Kidney epithelial cell (primary cell): ENCODE results near the gene PRXL2C. TPM values are rescaled to one million over a fixed set of nuclear protein-coding genes. Genes with fewer than 3 reads are reported as not detected.

Experiments used
- DNase-seq: peaks from one replicate; pipeline ENCODE4 v3.0.0-alpha.2; 2010; ENCODE audit warnings: low read depth
- H3K27me3 ChIP-seq: 2 replicates; pipeline ENCODE4 v1.6.0; 2011; ENCODE audit warnings: low read length; ENCODE audit not compliant: control insufficient read depth, insufficient read depth
- H3K36me3 ChIP-seq: 2 replicates; pipeline ENCODE4 v1.5.1; 2011; ENCODE audit warnings: low read length; ENCODE audit not compliant: control insufficient read depth, insufficient read depth
- H3K4me3 ChIP-seq: 2 replicates; pipeline ENCODE4 v1.5.1; 2011; ENCODE audit warnings: low read depth, mild to moderate bottlenecking, control low read depth, low read length
- total RNA-seq: library from RNA; depleted of rRNA; stranded (reverse); fragments of >200 nt; gene quantifications from 2 replicates; pipeline ENCODE4 v1.2.3, GENCODE V29; 2015
- TF ChIP-seq, protein P1 (sequence below): IDR thresholded peaks from 2 replicates; pipeline ENCODE4 v1.5.1; 2011; ENCODE audit warnings: mild to moderate bottlenecking, moderate library complexity, low read length, control low read depth, inconsistent platforms; ENCODE audit not compliant: insufficient read depth, poor library complexity, severe bottlenecking

The PRXL2C gene
- total RNA-seq, 1 donor from 2014 or later: 14.1 TPM

DNA sequence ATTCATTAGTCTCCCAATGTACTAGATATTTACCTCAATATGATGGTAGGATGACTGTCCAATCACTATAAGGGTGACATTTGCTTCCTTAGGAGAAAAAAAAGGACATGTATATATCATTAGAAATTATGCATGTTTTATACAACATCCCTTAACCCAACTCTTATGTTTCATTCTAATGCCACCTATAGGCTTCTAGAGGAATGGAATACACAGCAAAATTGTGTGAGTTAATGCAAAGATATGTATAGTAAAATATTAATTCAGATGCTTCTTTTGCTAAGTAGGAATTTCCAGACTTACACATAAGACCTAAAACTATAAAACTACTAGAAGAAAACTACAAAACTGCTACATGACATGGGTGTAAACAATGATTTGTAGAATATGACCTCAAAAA, 3.5 kb downstream of the PRXL2C start:
- Histone ChIP-seq H3K4me3 (no peak overlapping the region), H3K27me3 (no peaks in the 10 kb centered on the region), H3K36me3 (no peaks in the 10 kb centered on the region)
- TF ChIP-seq, protein P1, sequence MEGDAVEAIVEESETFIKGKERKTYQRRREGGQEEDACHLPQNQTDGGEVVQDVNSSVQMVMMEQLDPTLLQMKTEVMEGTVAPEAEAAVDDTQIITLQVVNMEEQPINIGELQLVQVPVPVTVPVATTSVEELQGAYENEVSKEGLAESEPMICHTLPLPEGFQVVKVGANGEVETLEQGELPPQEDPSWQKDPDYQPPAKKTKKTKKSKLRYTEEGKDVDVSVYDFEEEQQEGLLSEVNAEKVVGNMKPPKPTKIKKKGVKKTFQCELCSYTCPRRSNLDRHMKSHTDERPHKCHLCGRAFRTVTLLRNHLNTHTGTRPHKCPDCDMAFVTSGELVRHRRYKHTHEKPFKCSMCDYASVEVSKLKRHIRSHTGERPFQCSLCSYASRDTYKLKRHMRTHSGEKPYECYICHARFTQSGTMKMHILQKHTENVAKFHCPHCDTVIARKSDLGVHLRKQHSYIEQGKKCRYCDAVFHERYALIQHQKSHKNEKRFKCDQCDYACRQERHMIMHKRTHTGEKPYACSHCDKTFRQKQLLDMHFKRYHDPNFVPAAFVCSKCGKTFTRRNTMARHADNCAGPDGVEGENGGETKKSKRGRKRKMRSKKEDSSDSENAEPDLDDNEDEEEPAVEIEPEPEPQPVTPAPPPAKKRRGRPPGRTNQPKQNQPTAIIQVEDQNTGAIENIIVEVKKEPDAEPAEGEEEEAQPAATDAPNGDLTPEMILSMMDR: peak; percentile 38
- DNase-seq: no peak

DNA sequence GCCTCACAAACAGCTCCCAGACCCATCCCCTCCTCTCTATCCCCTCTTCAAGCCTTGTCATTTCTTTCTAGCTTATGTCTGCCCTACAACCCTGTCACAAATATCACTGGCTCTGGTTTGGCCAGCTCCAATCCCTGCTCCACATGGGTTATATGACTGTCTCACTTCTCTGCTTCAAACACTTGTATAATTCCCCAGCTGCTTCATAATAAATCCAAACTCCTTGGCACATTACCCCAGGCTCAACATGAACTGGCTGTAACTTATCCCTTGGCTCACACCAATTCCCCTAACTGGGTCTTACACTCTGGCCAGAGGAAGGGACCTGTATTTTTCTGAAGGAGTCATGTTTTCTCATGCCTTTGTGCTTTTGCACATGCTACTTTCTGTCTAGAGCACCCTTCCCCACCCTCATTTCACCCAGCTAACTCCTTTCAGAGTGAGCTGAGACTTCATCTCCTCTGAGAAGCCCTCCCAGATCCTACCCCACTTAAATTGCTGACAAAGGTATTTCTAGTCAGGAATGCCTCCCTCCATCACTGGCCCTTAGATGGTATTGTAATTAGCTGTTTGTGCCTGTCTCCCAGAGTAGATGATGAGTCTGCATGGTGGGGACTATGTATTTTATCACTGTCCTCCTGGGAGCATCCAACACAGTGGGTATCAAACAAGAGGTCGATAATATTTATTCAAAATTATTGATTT, 5.3 kb downstream of the PRXL2C start:
- TF ChIP-seq, protein P1: no peak
- Histone ChIP-seq H3K27me3 (no peaks in the 10 kb centered on the region), H3K4me3 (no peak overlapping the region), H3K36me3 (no peaks in the 10 kb centered on the region)
- DNase-seq: no peak

DNA sequence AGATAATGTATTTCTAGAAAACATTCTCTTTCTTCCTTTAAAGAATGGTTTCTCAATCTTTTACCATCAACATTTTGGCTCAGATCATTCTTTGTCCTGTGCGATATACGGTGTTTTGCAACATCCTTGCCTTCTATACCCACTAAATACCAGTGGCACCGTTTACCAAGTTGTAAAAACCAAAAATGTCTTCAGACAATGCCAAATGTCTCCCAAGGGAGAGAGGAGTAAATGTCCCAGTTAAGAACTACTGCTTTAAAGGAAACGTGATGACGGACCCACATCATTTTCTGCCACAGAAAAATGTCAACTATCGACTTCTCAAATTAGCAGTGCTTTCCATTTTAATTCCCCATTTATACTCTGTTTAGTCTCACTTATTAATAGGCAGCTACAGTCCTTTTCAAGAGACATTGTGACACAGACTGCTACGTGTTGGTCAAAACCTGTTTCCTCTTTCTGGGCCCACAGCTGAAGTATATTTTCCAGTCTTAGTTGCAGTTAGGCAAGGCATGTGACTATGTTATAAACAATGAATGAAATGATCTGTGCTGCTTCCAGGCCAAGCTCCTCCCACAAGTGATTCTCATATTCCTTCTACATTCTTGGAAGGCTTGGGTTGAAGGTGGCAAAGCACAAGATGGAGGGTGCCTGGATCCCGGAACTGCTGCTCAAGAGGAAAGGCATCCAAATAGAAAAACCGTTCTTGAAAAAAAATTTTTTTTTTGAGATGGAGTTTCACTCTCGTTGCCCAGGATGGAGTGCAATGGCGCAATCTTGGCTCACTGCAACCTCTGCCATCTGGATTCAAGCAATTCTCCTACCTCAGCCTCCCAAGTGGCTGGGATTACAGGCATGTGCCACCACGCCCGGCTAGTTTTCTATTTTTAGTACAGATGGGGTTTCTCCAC, 8.8 kb downstream of the PRXL2C start:
- TF ChIP-seq, protein P1: no peak
- DNase-seq: no peak
- no peaks in the 10 kb centered on the region for H3K27me3 ChIP-seq
- H3K4me3 ChIP-seq: no peak overlapping the region
- H3K36me3 ChIP-seq: no peaks in the 10 kb centered on the region

DNA sequence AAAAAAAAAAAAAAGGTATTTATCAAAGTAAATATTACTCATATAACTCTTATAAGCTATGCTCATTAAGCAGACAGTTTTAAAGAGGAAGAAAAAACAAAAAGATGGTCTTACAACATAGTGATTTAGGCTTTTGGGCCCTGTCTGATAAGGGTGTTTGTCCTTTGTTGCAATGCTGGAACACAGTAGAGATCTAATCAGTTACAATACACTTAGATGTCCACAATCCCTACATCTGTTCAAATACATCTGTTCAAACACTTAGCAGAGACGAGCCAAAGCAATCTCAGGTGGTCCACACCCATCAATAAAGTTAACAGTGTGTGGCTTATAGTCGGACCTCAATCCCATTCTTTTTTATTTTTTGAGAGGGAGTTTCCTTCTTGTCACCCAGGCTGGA, 11.0 kb downstream of the PRXL2C start:
- no peaks in the 10 kb centered on the region for H3K36me3 ChIP-seq
- TF ChIP-seq, protein P1: no peak

DNA sequence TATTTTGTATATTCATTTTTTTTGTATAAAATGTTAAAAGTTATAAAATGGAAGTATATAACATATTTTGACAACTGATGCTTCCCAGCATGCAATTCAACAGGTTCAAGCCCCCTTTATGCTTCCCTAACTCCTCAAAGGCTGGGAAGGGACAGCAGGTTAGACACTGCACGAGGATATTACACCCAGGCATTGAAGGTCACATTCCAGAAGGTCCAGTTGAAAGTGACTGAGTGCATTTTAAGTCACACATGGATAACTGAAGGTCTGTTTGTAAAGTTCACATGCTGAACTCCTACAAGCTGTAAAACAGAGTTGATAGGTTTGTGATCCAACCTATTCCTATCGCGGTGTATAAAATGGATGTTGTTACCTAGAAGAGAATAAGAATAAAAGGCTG, 13.6 kb downstream of the PRXL2C start:
- no peaks in the 10 kb centered on the region for H3K27me3 ChIP-seq
- no peak for DNase-seq
- H3K4me3 ChIP-seq: no peak overlapping the region
- TF ChIP-seq, protein P1: no peak
- H3K36me3 ChIP-seq: no peaks in the 10 kb centered on the region

More for the DNA sequence above, 11.0 kb downstream of the PRXL2C start:
- no peaks in the 10 kb centered on the region for H3K27me3 ChIP-seq
- DNase-seq: no peak
- no peak overlapping the region for H3K4me3 ChIP-seq
